Keratinocyte (primary cell): ENCODE data around the gene CNPY1. TPM values are rescaled to one million over a fixed set of nuclear protein-coding genes. Genes with fewer than 3 reads are reported as not detected.

Source experiments
- DNase-seq: peaks from one replicate; pipeline ENCODE4 v3.0.0-alpha.2; 2011; ENCODE audit warnings: low read depth, missing footprints, low spot score
- FAIRE-seq: peaks from 2 replicates; lab custom pipeline; 2011; peaks lifted over from hg19 to GRCh38; lab: Jason Lieb, UNC
- H2AFZ ChIP-seq: 2 replicates; pipeline ENCODE4 v1.6.0; 2012; ENCODE audit warnings: low read length, control low read depth, inconsistent platforms; ENCODE audit not compliant: control insufficient read depth
- H3K27ac ChIP-seq: 2 replicates; pipeline ENCODE4 v1.5.1; 2011; ENCODE audit warnings: low read length; ENCODE audit not compliant: control insufficient read depth, insufficient read depth
- H3K27me3 ChIP-seq: 3 replicates; pipeline ENCODE4 v1.6.0; 2011; ENCODE audit warnings: low read length; ENCODE audit not compliant: control insufficient read depth, insufficient read depth; ENCODE audit errors: extremely low read depth
- H3K36me3 ChIP-seq, 2 experiments: 2 replicates in 1 of 2; 3 replicates in 1 of 2; pipeline ENCODE4 v1.5.1; 2011; ENCODE audit warnings: low read length in 2 of 2, mild to moderate bottlenecking in 1 of 2; ENCODE audit not compliant: control insufficient read depth in 2 of 2, insufficient read depth in 2 of 2; ENCODE audit errors: extremely low read depth in 1 of 2
- H3K4me1 ChIP-seq: 3 replicates; pipeline ENCODE4 v1.5.1; 2011; ENCODE audit warnings: low read length; ENCODE audit not compliant: control insufficient read depth, insufficient read depth; ENCODE audit errors: extremely low read depth
- H3K4me2 ChIP-seq: 3 replicates; pipeline ENCODE4 v1.6.0; 2011; ENCODE audit warnings: low read depth, low read length; ENCODE audit not compliant: control insufficient read depth, insufficient read depth; ENCODE audit errors: extremely low read depth
- H3K4me3 ChIP-seq, 3 experiments: fragments of 200-600 bp in 1 of 3; sonication (generic) in 1 of 3; 2 replicates in 2 of 3; 3 replicates in 1 of 3; pipeline ENCODE4 v1.5.1; 2011 to 2016; ENCODE audit warnings: low read length in 3 of 3, mild to moderate bottlenecking in 3 of 3, control low read depth in 2 of 3, inconsistent platforms in 1 of 3, low read depth in 1 of 3, mixed read lengths in 1 of 3, mixed run types in 1 of 3, moderate library complexity in 1 of 3; ENCODE audit not compliant: control insufficient read depth in 2 of 3, insufficient read depth in 2 of 3; ENCODE audit errors: extremely low read depth in 1 of 3
- H3K79me2 ChIP-seq: 2 replicates; pipeline ENCODE4 v1.6.0; 2012; ENCODE audit warnings: low read length; ENCODE audit not compliant: control insufficient read depth, insufficient read depth
- H3K9ac ChIP-seq: 3 replicates; pipeline ENCODE4 v1.6.0; 2011; ENCODE audit warnings: low read length; ENCODE audit not compliant: control insufficient read depth, insufficient read depth; ENCODE audit errors: extremely low read depth
- H3K9me1 ChIP-seq: 3 replicates; pipeline ENCODE4 v1.6.0; 2011; ENCODE audit warnings: low read length; ENCODE audit not compliant: control insufficient read depth, insufficient read depth; ENCODE audit errors: extremely low read depth
- H3K9me3 ChIP-seq: 2 replicates; pipeline ENCODE4 v1.5.1; 2012; ENCODE audit warnings: low read depth, low read length; ENCODE audit not compliant: control insufficient read depth
- H4K20me1 ChIP-seq: 3 replicates; pipeline ENCODE4 v1.6.0; 2011; ENCODE audit warnings: low read length; ENCODE audit not compliant: control insufficient read depth, insufficient read depth; ENCODE audit errors: extremely low read depth
- EZH2 ChIP-seq: IDR thresholded peaks from one replicate; pipeline ENCODE4 v1.6.1; 2012; ENCODE audit warnings: inconsistent platforms, mild to moderate bottlenecking, low read length, moderate library complexity
- dilution Hi-C: fragments of 300-500 bp; cut with MboI; formaldehyde crosslinking; loops from one replicate; pipeline ENCODE4 v1.7.0; 2020; ENCODE audit warnings: low sequenced_read_pairs; ENCODE audit not compliant: extremely low pct_ligation_motif_present
- polyA plus RNA-seq, 5 experiments: library from polyadenylated mRNA; depleted of rRNA in 3 of 5; stranded (reverse) in 3 of 5; stranded (forward) in 1 of 5; unstranded in 1 of 5; fragments of >200 nt; gene quantifications; 1 replicate in 1 of 5; 2 replicates in 3 of 5; 3 replicates in 1 of 5; pipeline versions ENCODE4 v1.2.1 to v1.2.3, GENCODE V29; 2011 to 2012; ENCODE audit warnings: missing spikeins in 2 of 5, low read depth in 1 of 5, low replicate concordance in 1 of 5
- TF ChIP-seq, protein P1 (sequence below), 3 experiments: IDR thresholded peaks in 1 of 3; conservative IDR thresholded peaks in 1 of 3; optimal IDR thresholded peaks in 1 of 3; 2 replicates in 2 of 3; 3 replicates in 1 of 3; pipeline versions ENCODE3 to v1.5.1; 2011; ENCODE audit warnings: low read length in 3 of 3, mild to moderate bottlenecking in 3 of 3, moderate library complexity in 2 of 3, control low read depth in 1 of 3, inconsistent platforms in 1 of 3; ENCODE audit not compliant: insufficient read depth in 2 of 3; ENCODE audit errors: extremely low read depth in 1 of 3

CNPY1 gene
- polyA plus RNA-seq, 1 donor (not counting 4 experiments of a cell fraction or from before 2014, with no cell fraction given), result not detected

DNA sequence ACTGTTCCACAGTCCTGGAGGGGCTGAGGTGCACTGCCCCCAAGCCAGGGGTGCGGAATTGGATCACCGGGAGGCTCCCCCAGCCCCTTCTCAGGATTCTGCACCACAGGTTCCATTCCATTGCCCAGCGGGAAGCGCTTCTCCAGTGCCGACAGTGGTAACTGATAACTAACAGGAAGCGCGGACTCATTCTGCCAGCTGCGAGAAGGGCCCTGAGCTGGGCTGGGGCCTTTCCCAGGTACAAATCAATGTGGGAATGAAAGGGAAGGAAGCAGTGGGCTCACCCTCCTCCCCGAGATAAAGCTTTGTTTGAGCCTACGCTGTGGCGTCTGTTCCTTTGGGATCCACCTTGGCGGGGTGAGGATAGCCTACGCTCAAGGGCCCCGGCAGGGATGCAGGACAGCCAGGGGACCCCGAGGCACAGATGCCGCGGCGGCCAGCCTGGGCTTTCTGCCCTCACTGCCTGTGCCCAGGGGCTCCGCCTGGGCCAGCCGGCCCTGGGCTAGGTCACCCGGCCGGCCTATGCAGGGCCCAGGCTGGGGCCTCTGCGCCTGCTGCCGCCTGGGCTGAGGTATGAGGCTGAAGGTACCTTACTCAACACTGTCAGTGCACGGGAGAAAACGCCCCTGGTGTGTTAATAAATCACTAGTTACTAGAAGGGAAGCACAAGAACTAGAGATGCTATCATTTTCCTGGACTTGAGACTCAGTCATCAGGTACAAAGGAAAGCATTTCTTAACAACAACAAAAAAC is 49.0 kb downstream of the CNPY1 start:
- no peaks in the 10 kb centered on the region for H3K36me3 ChIP-seq
- no peaks in the 10 kb centered on the region for H3K9me3 ChIP-seq
- peaks cover 22% of the 10 kb centered on the region for H3K27me3 ChIP-seq
- no peaks in the 10 kb centered on the region for H3K4me1 ChIP-seq
- H3K79me2 ChIP-seq, result no peaks in the 10 kb centered on the region
- dilution Hi-C loops, result no loop called here
- no peak overlapping the region for H2AFZ ChIP-seq
- H3K4me3 ChIP-seq, result no peak overlapping the region
- FAIRE-seq (no peak), DNase-seq (no peak)
- H3K27ac ChIP-seq, result no peak overlapping the region
- TF ChIP-seq, protein P1, sequence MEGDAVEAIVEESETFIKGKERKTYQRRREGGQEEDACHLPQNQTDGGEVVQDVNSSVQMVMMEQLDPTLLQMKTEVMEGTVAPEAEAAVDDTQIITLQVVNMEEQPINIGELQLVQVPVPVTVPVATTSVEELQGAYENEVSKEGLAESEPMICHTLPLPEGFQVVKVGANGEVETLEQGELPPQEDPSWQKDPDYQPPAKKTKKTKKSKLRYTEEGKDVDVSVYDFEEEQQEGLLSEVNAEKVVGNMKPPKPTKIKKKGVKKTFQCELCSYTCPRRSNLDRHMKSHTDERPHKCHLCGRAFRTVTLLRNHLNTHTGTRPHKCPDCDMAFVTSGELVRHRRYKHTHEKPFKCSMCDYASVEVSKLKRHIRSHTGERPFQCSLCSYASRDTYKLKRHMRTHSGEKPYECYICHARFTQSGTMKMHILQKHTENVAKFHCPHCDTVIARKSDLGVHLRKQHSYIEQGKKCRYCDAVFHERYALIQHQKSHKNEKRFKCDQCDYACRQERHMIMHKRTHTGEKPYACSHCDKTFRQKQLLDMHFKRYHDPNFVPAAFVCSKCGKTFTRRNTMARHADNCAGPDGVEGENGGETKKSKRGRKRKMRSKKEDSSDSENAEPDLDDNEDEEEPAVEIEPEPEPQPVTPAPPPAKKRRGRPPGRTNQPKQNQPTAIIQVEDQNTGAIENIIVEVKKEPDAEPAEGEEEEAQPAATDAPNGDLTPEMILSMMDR (optimal IDR thresholded peaks at IDR 0.05 in 1 of 3, IDR thresholded peaks at IDR 0.05 in 1 of 3, conservative IDR thresholded peaks at IDR 0.05 in 1 of 3; ENCODE audit: extremely low read depth in 1 of 3, insufficient read depth in 2 of 3, low read length in 3 of 3), result no peak
- no peak for TF ChIP-seq EZH2
- no peak overlapping the region for H3K4me2 ChIP-seq
- no peaks in the 10 kb centered on the region for H3K9me1 ChIP-seq
- no peaks in the 10 kb centered on the region for H4K20me1 ChIP-seq
- no peak overlapping the region for H3K9ac ChIP-seq

DNA sequence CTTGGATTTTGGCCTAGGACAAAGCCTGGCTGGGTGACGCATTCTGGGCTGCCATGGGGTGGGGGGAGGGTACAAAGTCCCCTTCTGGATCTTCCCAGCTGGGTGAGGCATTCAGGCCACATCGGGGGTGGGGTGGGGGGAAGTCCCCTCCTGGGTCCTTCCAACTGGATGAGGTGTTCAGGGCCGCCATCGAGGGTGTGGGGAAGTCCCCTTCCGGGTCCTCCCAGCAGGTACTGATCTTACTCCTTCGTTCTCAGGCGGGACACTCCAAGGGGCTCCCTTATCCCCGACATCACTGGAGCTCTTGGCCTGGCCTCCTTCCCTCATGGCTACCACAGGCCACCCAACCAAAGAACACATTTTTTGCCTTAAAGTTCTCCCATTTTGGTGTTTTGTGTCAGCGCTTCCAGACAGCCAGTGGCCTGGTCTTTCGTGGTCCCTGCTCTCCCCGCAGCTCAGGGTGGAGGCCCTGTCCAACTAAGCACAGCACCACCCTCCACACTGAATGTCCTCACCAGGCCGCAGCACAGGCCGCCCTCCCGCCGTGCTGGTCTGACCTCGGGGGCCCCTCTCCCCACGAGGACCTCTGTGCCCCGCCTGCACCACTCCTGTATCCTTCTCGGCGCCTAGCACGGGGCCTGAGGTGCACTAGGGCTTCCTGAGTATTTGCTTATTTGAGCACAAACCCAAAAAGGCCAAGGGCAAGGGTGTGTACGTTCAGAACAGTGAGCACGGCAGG is 49.9 kb downstream of the CNPY1 start:
- H3K79me2 ChIP-seq, result no peaks in the 10 kb centered on the region
- no peaks in the 10 kb centered on the region for H3K36me3 ChIP-seq
- H3K9me1 ChIP-seq, result no peaks in the 10 kb centered on the region
- H3K9ac ChIP-seq, result no peak overlapping the region
- dilution Hi-C loops, result no loop called here
- H3K27me3 ChIP-seq, result peaks cover 22% of the 10 kb centered on the region
- no peak for DNase-seq
- H2AFZ ChIP-seq, result no peak overlapping the region
- no peak overlapping the region for H3K4me3 ChIP-seq
- no peak for TF ChIP-seq EZH2
- TF ChIP-seq, protein P1 (optimal IDR thresholded peaks at IDR 0.05 in 1 of 3, IDR thresholded peaks at IDR 0.05 in 1 of 3, conservative IDR thresholded peaks at IDR 0.05 in 1 of 3; ENCODE audit: extremely low read depth in 1 of 3, insufficient read depth in 2 of 3, low read length in 3 of 3), result no peak
- no peak overlapping the region for H3K27ac ChIP-seq
- H3K4me2 ChIP-seq, result no peak overlapping the region
- no peaks in the 10 kb centered on the region for H3K4me1 ChIP-seq
- no peak for FAIRE-seq
- H3K9me3 ChIP-seq, result no peaks in the 10 kb centered on the region
- no peaks in the 10 kb centered on the region for H4K20me1 ChIP-seq
